Measurements from ENCODE around the gene ARG2. TPM values are rescaled to one million over a fixed set of nuclear protein-coding genes. Genes with fewer than 3 reads are reported as not detected.

The ARG2 gene
- total RNA-seq, 1 experiment from 2014 or later: 35.2 TPM

DNA sequence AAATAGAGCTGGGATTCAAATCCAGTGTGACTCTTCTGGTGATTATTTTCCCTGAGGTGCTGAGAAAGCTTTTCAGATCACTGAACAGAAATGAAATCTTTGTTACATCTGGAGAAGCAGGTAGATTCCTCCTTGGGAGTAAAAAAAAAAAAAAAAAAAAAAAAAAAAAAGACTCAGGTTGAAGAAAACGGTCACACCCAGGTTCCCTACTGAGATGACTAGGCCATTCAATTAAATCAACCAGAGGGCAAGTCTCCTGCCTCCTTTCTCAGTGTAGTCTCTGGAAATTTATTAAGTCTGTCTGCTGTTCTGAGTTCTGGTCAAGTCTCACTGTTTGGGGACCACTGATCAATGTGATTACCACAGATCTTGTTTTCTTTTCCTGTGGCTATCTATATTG is 24.0 kb downstream of the ARG2 start:
- Histone ChIP-seq H2BK15ac (ENCODE audit: low read depth, low read length) (no peak overlapping the region), H3K27ac (ENCODE audit: insufficient read length, low read depth, low read length) (no peak overlapping the region), H2AK5ac (ENCODE audit: insufficient read length, low read length) (no peak overlapping the region), H2AFZ (ENCODE audit: low read length) (no peak overlapping the region), H3K18ac (ENCODE audit: insufficient read length, low read depth, low read length) (no peak overlapping the region), H3K9ac (ENCODE audit: extremely low read depth, insufficient read length, low read length) (no peak overlapping the region), H2BK12ac (ENCODE audit: insufficient read length, low read depth, low read length) (no peak overlapping the region), H2BK120ac (ENCODE audit: low read depth, low read length, poor library complexity, severe bottlenecking) (no peak overlapping the region), H3K23ac (ENCODE audit: insufficient read length, low read depth, low read length) (no peak overlapping the region), H4K5ac (ENCODE audit: insufficient read length, low read depth, low read length) (no peak overlapping the region), H3K4ac (ENCODE audit: low read depth, low read length) (no peak overlapping the region), H3K4me2 (ENCODE audit: insufficient read depth, insufficient read length, low read length) (no peak overlapping the region), H3K9me3 (ENCODE audit: control insufficient read depth, low read depth, low read length) (no peaks in the 10 kb centered on the region), H2BK20ac (ENCODE audit: low read depth, low read length, poor library complexity, severe bottlenecking) (no peak overlapping the region), H3K79me1 (ENCODE audit: insufficient read depth, low read depth, low read length, poor library complexity, severe bottlenecking) (no peaks in the 10 kb centered on the region), H3K79me2 (ENCODE audit: insufficient read depth, low read length) (no peaks in the 10 kb centered on the region), H3K23me2 (ENCODE audit: insufficient read length, low read depth, low read length, poor library complexity, severe bottlenecking) (no peaks in the 10 kb centered on the region), H4K91ac (ENCODE audit: insufficient read length, low read depth, low read length) (no peak overlapping the region), H4K8ac (replicated peaks; ENCODE audit: insufficient read length, low read depth, low read length) (no peak overlapping the region), H3K56ac (ENCODE audit: insufficient read length, low read depth, low read length) (no peak overlapping the region), H2BK5ac (ENCODE audit: insufficient read length, low read length) (no peak overlapping the region), H4K20me1 (ENCODE audit: control insufficient read depth, insufficient read depth, insufficient read length) (no peaks in the 10 kb centered on the region), H3K14ac (ENCODE audit: insufficient read depth, low read length) (no peak overlapping the region), H3T11ph (ENCODE audit: low read length) (no peak overlapping the region), H3K4me1 (ENCODE audit: insufficient read depth, low read length) (no peaks in the 10 kb centered on the region), H3K27me3 (ENCODE audit: insufficient read depth, low read length) (no peaks in the 10 kb centered on the region)
- Mint-ChIP-seq H3K4me1 (no peaks in the 10 kb centered on the region), H3K4me3 (no peak overlapping the region), H3K27me3 (ENCODE audit: low read depth) (no peaks in the 10 kb centered on the region), H3K27ac (0 out of 7 replicates have a peak overlapping the region, but pooled peaks of 1 of the 3 experiments have one; percentile 58), H3K36me3 (ENCODE audit: insufficient read depth in 1 of 3, low read depth in 3 of 3) (peaks cover 4 to 37% (median 30%) of the 10 kb centered on the region in 3 experiments; a peak in 6 of 7 replicates), H3K9me3 (no peaks in the 10 kb centered on the region)
- no CpG with 5 or more reads among the region's 1 CpG for WGBS (ENCODE audit: extremely low coverage, insufficient read length, low lambda C conversion rate)
- TF ChIP-seq, protein P1, sequence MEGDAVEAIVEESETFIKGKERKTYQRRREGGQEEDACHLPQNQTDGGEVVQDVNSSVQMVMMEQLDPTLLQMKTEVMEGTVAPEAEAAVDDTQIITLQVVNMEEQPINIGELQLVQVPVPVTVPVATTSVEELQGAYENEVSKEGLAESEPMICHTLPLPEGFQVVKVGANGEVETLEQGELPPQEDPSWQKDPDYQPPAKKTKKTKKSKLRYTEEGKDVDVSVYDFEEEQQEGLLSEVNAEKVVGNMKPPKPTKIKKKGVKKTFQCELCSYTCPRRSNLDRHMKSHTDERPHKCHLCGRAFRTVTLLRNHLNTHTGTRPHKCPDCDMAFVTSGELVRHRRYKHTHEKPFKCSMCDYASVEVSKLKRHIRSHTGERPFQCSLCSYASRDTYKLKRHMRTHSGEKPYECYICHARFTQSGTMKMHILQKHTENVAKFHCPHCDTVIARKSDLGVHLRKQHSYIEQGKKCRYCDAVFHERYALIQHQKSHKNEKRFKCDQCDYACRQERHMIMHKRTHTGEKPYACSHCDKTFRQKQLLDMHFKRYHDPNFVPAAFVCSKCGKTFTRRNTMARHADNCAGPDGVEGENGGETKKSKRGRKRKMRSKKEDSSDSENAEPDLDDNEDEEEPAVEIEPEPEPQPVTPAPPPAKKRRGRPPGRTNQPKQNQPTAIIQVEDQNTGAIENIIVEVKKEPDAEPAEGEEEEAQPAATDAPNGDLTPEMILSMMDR (conservative IDR thresholded peaks at IDR 0.05): no peak
- no peak for DNase-seq
